H4 (cell line): ENCODE measurements around the gene DOCK11. TPM values are rescaled to one million over a fixed set of nuclear protein-coding genes. Genes with fewer than 3 reads are reported as not detected.
"Not testable (repeated sequence)": the region's sequence is repeated elsewhere in the genome, so short reads cannot be mapped to it uniquely, and the experiment has no call there.

ENCODE experiments used
- DNase-seq: peaks from one replicate; pipeline ENCODE4 v3.0.0-alpha.2; 2015; ENCODE audit warnings: low spot score
- total RNA-seq: library from RNA; depleted of rRNA; stranded (reverse); fragments of >200 nt; shearing (Covaris generic); gene quantifications from 2 replicates; pipeline ENCODE4 v1.2.3, GENCODE V29; 2014

DOCK11 gene
- total RNA-seq, 1 experiment from 2014 or later: 7.7 TPM

DNA sequence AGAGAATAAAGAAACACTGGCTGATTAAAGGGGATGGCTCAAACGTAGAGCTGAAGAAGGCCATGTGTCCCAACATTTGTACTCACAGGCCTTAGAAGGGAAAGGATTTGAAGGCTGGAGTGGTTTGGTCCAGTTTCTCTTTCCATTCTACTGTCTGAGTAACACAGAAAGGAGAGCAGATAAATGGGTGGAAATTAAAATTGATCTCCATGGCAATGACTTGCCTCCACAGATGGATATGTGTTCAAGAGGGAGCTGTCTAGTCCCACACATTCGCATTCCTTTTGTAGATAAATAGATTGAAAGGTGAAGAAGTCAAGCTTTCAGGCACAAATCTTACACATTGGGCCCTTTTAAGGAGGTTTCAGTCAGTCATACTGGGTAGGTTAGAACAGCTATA is 74.6 kb downstream of the DOCK11 start:
- no peak for DNase-seq

DNA sequence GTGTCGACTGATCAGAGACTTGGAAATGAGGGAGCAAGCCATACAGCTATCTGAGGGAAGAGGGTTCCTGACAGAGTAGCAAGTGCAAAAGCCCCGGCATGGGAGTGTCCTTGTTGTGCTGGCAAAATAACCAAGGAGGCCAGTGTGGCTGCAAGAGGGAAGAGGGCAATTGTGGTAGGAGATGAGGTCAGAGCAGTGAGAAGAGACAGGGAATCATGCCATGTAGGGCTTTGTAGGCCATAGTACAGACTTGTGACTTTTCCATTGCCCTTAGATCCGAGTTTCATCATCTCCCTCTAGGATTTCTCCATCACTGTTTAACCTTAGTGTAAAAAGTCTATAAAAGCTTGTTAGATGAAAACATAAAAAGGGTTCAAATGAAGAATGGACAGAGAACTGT is 76.2 kb downstream of the DOCK11 start:
- peak; percentile 19 for DNase-seq

GRCh38 chrX:118574666-118575065 is 79.1 kb downstream of the DOCK11 start:
- no peak for DNase-seq

- DNase-seq: no peak
These were observed 81.4 kb downstream of the DOCK11 start for GRCh38 chrX:118577041-118577440.

GRCh38 chrX:118579417-118579816 is 83.8 kb downstream of the DOCK11 start:
- no peak for DNase-seq

DNA sequence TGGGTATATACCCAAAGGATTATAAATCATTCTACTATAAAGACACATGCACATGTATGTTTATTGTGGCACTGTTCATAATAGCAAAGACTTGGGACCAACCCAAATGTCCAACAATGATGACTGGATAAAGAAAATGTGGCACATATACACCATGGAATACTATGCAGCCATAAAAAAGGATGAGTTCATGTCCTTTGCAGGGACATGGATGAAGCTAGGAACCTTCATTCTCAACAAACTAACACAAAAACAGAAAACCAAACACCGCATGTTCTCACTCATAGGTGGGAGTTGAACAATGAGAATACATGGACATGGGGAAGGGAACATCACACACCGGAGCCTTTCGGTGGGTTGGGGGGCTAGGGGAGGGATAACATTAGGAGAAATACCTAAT is 87.3 kb downstream of the DOCK11 start:
- DNase-seq: not testable (repeated sequence)

GRCh38 chrX:118583781-118584180 is 88.2 kb downstream of the DOCK11 start:
- no peak for DNase-seq

GRCh38 chrX:118585296-118585695 is 89.7 kb downstream of the DOCK11 start:
- no peak for DNase-seq

DNA sequence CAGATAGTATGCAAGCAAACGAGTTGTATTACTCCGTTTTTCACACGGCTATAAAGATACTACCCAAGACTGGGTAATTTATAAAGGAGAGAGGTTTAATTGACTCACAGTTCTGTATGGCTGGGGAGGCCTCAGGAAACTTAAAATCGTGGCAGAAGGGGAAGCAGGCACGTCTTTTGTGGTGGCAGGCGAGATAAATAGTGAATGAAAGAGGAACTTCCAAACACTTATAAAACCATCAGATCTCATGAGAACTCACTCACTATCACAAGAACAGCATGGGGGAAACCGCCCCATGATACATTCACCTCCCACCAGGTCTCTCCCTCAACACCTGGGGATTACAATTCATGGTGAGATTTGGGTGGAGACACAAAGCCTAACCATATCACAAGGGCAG is 90.6 kb downstream of the DOCK11 start:
- DNase-seq: not testable (repeated sequence)

GRCh38 chrX:118588715-118589114 is 93.1 kb downstream of the DOCK11 start:
- no peak for DNase-seq

GRCh38 chrX:118589227-118589626 is 93.6 kb downstream of the DOCK11 start:
- no peak for DNase-seq

GRCh38 chrX:118593407-118593806 is 97.8 kb downstream of the DOCK11 start:
- DNase-seq: no peak

DNA sequence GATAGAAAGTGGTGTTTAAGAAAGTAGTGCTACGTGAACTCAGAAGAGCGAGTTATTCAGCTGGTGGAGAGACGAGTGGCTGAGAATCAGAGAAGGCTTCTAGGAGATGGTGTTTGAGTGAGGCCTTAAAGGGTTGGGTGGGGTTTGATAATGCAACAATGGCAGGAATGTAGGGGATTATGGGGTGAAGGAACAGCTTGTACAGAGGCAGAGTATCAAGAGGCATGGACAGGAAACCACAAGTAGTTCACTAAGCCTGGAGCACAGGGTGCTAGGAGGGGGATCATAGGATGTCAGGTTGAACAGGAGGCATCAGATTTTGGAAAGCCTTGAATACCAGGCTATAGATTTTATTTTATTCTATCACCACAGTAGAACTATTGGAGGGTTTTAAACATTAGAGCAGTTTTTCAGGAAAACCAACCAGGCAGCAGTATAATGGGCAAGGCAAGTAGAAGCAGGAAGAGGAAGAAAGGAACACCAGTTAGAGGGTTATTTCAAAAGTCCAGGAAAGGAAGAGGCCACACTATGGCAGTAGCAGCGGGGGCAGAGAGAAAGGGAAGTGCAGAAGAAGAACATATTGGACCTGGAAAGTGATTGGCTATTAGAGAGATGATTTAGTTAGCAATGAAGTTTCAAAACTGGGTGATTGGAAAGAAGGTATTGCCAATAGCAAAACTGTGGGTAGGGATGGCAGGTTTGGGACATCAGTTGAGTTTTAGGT is 99.2 kb downstream of the DOCK11 start:
- DNase-seq: no peak

DNA sequence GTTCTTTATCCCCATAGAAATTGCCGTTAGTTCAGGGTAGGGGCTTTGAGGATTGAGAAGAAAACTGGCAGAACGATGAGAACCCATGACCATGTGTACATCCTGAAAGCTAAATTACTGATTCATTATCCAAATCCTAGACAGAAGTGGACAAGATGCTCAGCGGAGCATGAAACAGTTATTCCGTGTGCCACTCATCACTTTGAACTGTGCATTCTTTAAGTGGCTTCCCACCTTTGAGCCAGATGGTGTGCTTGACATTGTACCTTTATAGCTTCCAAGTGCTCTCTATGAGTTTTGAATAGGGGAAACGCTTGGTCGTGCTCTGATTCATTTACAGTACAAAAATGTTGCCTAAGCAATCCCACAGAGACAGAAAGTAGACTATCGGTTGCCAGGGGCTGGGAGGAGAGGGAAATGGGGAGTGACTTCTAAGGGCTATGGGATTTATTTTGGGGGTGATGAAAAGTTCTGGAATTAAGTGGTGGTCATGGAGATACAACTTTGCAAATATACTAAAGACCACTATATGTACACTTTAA is 100.0 kb downstream of the DOCK11 start:
- DNase-seq: no peak

GRCh38 chrX:118596390-118596789 is 100.8 kb downstream of the DOCK11 start:
- DNase-seq: no peak

DNA sequence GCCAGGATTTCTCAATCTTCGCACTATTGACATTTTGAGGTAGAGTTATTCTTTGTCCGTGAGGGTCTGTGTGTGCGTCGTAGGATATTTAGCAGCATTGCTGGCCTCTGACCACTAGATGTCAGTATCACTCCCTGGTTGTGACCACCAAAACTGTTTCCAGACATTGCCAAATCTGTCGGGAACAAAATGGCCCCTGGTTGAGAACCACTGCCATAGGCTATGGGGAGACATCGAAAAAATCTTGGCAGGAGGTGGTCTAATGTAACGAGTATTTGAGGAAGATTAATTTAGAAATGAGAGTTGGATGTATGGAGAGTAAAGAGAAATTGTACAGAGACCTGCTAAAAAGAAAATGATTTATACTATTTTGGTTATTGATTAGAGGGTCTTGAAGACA is 108.4 kb downstream of the DOCK11 start:
- peak; percentile 64 for DNase-seq

GRCh38 chrX:118612290-118612689 is 116.7 kb downstream of the DOCK11 start:
- DNase-seq: no peak

DNA sequence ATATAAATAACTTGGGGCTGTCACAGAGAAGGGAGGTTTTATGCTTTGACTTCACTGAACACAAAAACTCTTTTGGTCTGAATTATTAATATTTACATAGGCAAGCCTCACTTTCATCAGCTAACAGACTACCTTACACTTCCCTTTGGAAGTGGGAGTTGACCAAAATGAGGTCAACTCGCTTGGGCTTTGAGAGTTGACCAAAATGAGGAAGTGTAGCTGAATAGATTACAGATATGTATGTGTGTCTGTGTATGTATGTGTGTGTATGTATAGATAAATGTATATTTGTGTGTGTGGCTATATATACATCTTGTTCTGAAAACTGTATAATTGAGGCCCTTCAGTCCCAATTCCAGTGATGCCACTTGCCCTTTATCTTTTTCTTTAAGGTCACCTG is 118.5 kb downstream of the DOCK11 start:
- no peak for DNase-seq

- DNase-seq: no peak
These were observed 119.5 kb downstream of the DOCK11 start for GRCh38 chrX:118615141-118615540.

DNA sequence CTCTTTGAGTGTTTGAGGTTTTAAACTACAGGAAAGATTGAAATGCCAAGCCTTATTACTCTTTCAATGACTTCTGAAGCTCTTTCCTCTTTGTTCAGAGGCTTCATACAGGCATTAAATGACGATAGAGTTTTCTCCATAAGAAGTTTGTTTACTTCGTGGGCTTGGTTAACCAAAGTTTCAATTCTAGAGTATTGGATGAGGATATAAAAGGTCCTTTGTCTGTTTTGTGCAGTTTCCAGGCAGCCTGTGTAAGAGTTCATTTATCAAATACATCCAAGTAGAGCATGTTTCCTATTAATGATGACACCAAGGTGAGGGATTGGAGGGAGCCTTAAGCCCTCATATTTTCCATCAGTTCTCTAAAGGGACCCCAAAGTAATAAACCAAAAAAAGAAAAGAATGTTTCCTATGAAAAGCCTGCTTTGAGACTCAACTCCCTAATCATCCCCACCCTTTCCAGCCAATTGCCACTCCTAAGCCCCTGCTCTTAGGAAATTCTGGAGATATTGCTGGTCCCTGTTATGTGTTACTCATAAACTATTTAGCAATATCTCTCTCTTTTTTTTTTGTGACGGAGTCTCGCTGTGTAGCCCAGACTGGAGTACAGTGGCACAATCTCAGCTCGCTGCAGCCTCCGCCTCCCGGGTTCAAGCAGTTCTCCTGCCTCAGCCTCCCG is 125.6 kb downstream of the DOCK11 start:
- no peak for DNase-seq

DNA sequence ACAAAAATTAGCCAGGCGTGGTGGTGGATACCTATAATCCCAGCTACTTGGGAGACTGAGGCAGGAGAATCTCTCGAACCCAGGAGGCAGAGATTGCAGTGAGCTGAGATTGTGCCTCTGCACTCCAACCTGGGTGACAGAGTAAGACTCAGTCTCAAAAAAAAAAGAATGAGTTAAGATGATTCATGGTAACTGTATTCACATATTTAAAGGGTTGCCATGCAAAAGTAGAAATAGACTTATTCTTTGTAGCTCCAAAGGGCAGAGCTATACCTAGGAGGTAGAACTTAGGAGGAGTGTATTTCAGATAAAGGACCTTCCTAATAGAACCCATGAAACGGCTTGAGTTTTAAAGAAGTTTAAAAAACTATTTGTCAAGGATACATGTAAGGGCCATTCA is 127.4 kb downstream of the DOCK11 start:
- no peak for DNase-seq

DNA sequence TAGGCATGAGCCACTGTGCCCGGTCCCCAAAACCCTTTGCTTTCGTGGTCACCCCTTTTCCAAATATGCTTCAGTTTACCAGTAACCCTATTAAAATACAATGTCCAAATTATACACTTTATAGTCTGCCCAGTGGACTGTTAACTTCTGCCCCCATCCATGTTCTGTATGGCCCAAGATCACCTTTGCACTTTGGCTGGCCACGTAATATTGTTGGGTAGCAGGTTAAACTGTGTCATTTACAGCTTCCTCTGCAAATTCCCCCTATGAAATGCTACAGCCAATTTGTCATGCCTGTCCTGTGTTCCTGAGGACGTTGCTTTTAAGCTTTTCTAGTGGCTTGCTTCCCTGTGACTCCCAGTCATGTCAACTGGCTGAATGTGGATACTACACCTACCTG is 130.7 kb downstream of the DOCK11 start:
- DNase-seq: no peak

- DNase-seq: peak; percentile 3
These were observed 131.6 kb downstream of the DOCK11 start for GRCh38 chrX:118627084-118627758.
